GM12878 (cell line): ENCODE data around the gene ZNF69. TPM values are rescaled to one million over a fixed set of nuclear protein-coding genes. Genes with fewer than 3 reads are reported as not detected.

ENCODE experiments used
- ATAC-seq: fragments of 200-7000 bp; cut with Tn5 transposase; 3 replicates; pipeline ENCODE4 v1.9.1; 2020; ENCODE audit warnings: mild to moderate bottlenecking, moderate library complexity
- BruUV-seq: library from RNA; stranded (reverse); fragments of 400-500 nt; replicated peaks from 2 replicates; lab custom pipeline; 2021; lab: Mats Ljungman, UMichigan
- CTCF ChIA-PET: fragments of 300-600 bp; sonication (Branson Sonifier 250); formaldehyde crosslinking; extraction: SDS; loops from one replicate; lab custom pipeline; 2021; ENCODE audit warnings: inconsistent platforms; lab: Yijun Ruan, JAX
- POLR2A ChIA-PET: fragments of 350-600 bp; formaldehyde crosslinking; extraction: SDS; loops from one replicate; lab custom pipeline; 2021; ENCODE audit warnings: inconsistent platforms; lab: Charles Lee
- RAD21 ChIA-PET: fragments of 300-600 bp; sonication (Branson Sonifier 250); formaldehyde crosslinking; loops from one replicate; lab custom pipeline; 2023; ENCODE audit warnings: antibody characterized with exemption; ENCODE audit not compliant: unreplicated experiment; lab: Charles Lee
- SMC1A ChIA-PET: fragments of 300-600 bp; sonication (Branson Sonifier 250); formaldehyde crosslinking; loops from one replicate; lab custom pipeline; 2023; ENCODE audit not compliant: unreplicated experiment, uncharacterized antibody; lab: Charles Lee
- DNase-seq: peaks from one replicate; pipeline ENCODE4 v3.0.0-alpha.2; 2011; ENCODE audit warnings: low read depth, low spot score
- FAIRE-seq: peaks from 3 replicates; lab custom pipeline; 2011; peaks lifted over from hg19 to GRCh38; lab: Jason Lieb, UNC
- H2AFZ ChIP-seq: 2 replicates; pipeline ENCODE4 v1.6.0; 2011; ENCODE audit warnings: low read depth, low read length, control low read depth; ENCODE audit not compliant: control insufficient read depth
- H3K27ac ChIP-seq: 2 replicates; pipeline ENCODE4 v1.5.1; 2011; ENCODE audit warnings: control low read depth; ENCODE audit not compliant: control insufficient read depth, insufficient read depth
- H3K27me3 ChIP-seq, 2 experiments: replicated peaks in 1 of 2; 2 replicates each; pipeline versions ENCODE4 v1.6.0 to v1.6.1; 2011; ENCODE audit warnings: low read length in 1 of 2; ENCODE audit not compliant: control insufficient read depth in 2 of 2, insufficient read depth in 2 of 2
- H3K36me3 ChIP-seq, 2 experiments: 2 replicates each; pipeline ENCODE4 v1.5.1; 2011; ENCODE audit warnings: low read length in 1 of 2; ENCODE audit not compliant: control insufficient read depth in 2 of 2, insufficient read depth in 2 of 2
- H3K4me1 ChIP-seq: 2 replicates; pipeline ENCODE4 v1.6.1; 2011; ENCODE audit warnings: mild to moderate bottlenecking, low read length, moderate library complexity, mixed read lengths; ENCODE audit not compliant: control insufficient read depth, insufficient read depth
- H3K4me2 ChIP-seq: 2 replicates; pipeline ENCODE4 v1.6.0; 2011; ENCODE audit warnings: control low read depth; ENCODE audit not compliant: control insufficient read depth, insufficient read depth
- H3K4me3 ChIP-seq: fragments of 200-600 bp; sonication (generic); 2 replicates; pipeline ENCODE4 v1.5.1; 2016
- H3K79me2 ChIP-seq: 2 replicates; pipeline ENCODE4 v1.6.0; 2011; ENCODE audit warnings: low read length; ENCODE audit not compliant: control insufficient read depth, insufficient read depth
- H3K9ac ChIP-seq: 2 replicates; pipeline ENCODE4 v1.8.0; 2011; ENCODE audit warnings: low read length, control low read depth, mixed read lengths; ENCODE audit not compliant: control insufficient read depth, insufficient read depth
- H3K9me3 ChIP-seq: replicated peaks from 3 replicates; pipeline ENCODE4 v1.5.1; 2011; ENCODE audit warnings: mild to moderate bottlenecking, low read length; ENCODE audit not compliant: control insufficient read depth, insufficient read depth
- H4K20me1 ChIP-seq: 2 replicates; pipeline ENCODE4 v1.6.0; 2011; ENCODE audit not compliant: control insufficient read depth, insufficient read depth
- CTCF ChIP-seq, 3 experiments: IDR thresholded peaks in 2 of 3; conservative IDR thresholded peaks in 1 of 3; 2 replicates each; pipeline ENCODE4 v1.5.1; 2011; ENCODE audit warnings: low read depth in 3 of 3, low read length in 3 of 3, mild to moderate bottlenecking in 3 of 3, control low read depth in 2 of 3, moderate library complexity in 2 of 3, inconsistent platforms in 1 of 3, mixed read lengths in 1 of 3; ENCODE audit not compliant: control insufficient read depth in 2 of 3, insufficient read depth in 1 of 3; ENCODE audit errors: extremely low read depth in 1 of 3
- ETV6 ChIP-seq, 2 experiments: fragments of 450-650 bp in 1 of 2; IDR thresholded peaks in 1 of 2; conservative IDR thresholded peaks in 1 of 2; 2 replicates each; pipeline ENCODE4 v1.6.1; 2014; ENCODE audit warnings: antibody characterized with exemption in 1 of 2, borderline replicate concordance in 1 of 2, low read depth in 1 of 2, mild to moderate bottlenecking in 1 of 2, moderate library complexity in 1 of 2
- IKZF1 ChIP-seq: fragments of 450-650 bp; conservative IDR thresholded peaks from 2 replicates; pipeline ENCODE4 v1.6.1; 2017; ENCODE audit warnings: antibody characterized with exemption, mild to moderate bottlenecking
- SMARCA5 ChIP-seq: fragments of 450-650 bp; IDR thresholded peaks from 2 replicates; pipeline ENCODE4 v1.6.1; 2017; ENCODE audit warnings: mild to moderate bottlenecking
- STAT1 ChIP-seq: fragments of 450-650 bp; conservative IDR thresholded peaks from 2 replicates; pipeline ENCODE4 v1.6.1; 2014; ENCODE audit warnings: antibody characterized with exemption, mild to moderate bottlenecking
- SUPT20H ChIP-seq: IDR thresholded peaks from 2 replicates; pipeline ENCODE4 v1.6.1; 2011; ENCODE audit warnings: low read depth, mild to moderate bottlenecking, low read length, moderate library complexity, borderline replicate concordance; ENCODE audit not compliant: control insufficient read depth
- TCF12 ChIP-seq: IDR thresholded peaks from 2 replicates; pipeline ENCODE4 v1.6.1; 2011; ENCODE audit warnings: low read depth, mild to moderate bottlenecking, low read length
- TCF3 ChIP-seq: IDR thresholded peaks from 2 replicates; pipeline ENCODE4 v1.6.1; 2012; ENCODE audit warnings: low read depth, mild to moderate bottlenecking, low read length, borderline replicate concordance; ENCODE audit not compliant: insufficient read depth
- YBX1 ChIP-seq: fragments of 450-650 bp; IDR thresholded peaks from 2 replicates; pipeline ENCODE4 v1.6.1; 2016; ENCODE audit warnings: antibody characterized with exemption
- YY1 ChIP-seq: IDR thresholded peaks from 2 replicates; pipeline ENCODE4 v1.6.1; 2011; ENCODE audit warnings: low read depth, mild to moderate bottlenecking, low read length
- ZBTB40 ChIP-seq: fragments of 450-650 bp; IDR thresholded peaks from 2 replicates; pipeline ENCODE4 v1.6.1; 2016; ENCODE audit warnings: mild to moderate bottlenecking, moderate library complexity, borderline replicate concordance
- WGBS: methylation state at CpG from one replicate; pipeline ENCODE4 v1.1.6; 2016; ENCODE audit warnings: low lambda C conversion rate; ENCODE audit not compliant: insufficient replicate concordance, insufficient coverage; ENCODE audit errors: missing lambda C conversion rate; 5-methylcytosine and 5-hydroxymethylcytosine counted together
- in situ Hi-C: fragments of 300-500 bp; cut with MboI; formaldehyde crosslinking; loops from 9 replicates; pipeline ENCODE4 v1.14.3; 2018; ENCODE audit warnings: mixed read lengths
- intact Hi-C: fragments of 100-400 bp; cut with micrococcal nuclease; formaldehyde crosslinking; loops from one replicate; pipeline ENCODE4 v1.14.2; 2022; ENCODE audit not compliant: unreplicated experiment
- polyA plus RNA-seq, 11 experiments: library from polyadenylated mRNA; depleted of rRNA in 4 of 11; unstranded in 6 of 11; stranded (reverse) in 5 of 11; fragments of >200 nt; fragmentation: Nextera tagmentation in 4 of 11; fragmentation: Illumina TruSeq in 1 of 11; extraction: Ambion mirVana in 4 of 11; extraction: Trizol in 1 of 11; gene quantifications; 1 replicate in 1 of 11; 2 replicates in 10 of 11; pipeline versions ENCODE4 v1.2.1 to v1.2.3, GENCODE V29; 2011 to 2016; ENCODE audit warnings: inconsistent platforms in 2 of 11, missing spikeins in 2 of 11, low read depth in 1 of 11
- total RNA-seq, 4 experiments: library from RNA; depleted of rRNA in 3 of 4; stranded (reverse); fragments of >200 nt in 3 of 4; fragmentation: Illumina TruSeq in 1 of 4; extraction: Trizol in 1 of 4; gene quantifications; 2 replicates each; pipeline versions ENCODE4 v1.2.1 to v1.2.3, GENCODE V29; 2013 to 2021

ZNF69 gene
- total and polyA plus RNA-seq, 10 of the 15 experiments (the other 5 are each of a cell fraction or from before 2014, with no cell fraction given) = 0.15 to 0.63 (median 0.49) TPM

- Histone ChIP-seq H3K9ac (peak within 1 kb of the TSS; percentile 99), H3K36me3 (no peaks in the 10 kb centered on the region; a peak in 1 of 4 replicates), H3K27me3 (no peaks in the 10 kb centered on the region), H3K27ac (peak within 1 kb of the TSS; percentile 94), H3K4me1 (peaks cover 3% of the 10 kb centered on the region; the same call in 1 of the 2 replicates), H3K9me3 (peaks cover 13% of the 10 kb centered on the region), H2AFZ (peak within 1 kb of the TSS; percentile 93), H3K79me2 (peaks cover 28% of the 10 kb centered on the region), H3K4me3 (peak within 1 kb of the TSS; percentile 96), H3K4me2 (peak within 1 kb of the TSS; percentile 91), H4K20me1 (no peaks in the 10 kb centered on the region)
- POLR2A ChIA-PET = interaction anchor here (0.5 to 3.4 kb wide), 8 partner anchors 39 to 216 kb away, joined by 3 to 37 read pairs (median 6); partner anchors contain the start of genes ZNF20, ZNF491, ZNF763 and ZNF878
- in situ Hi-C loops (loop anchor here (5.0 kb wide), 1 partner anchor 217 kb away; the partner anchor contains the start of gene ZNF20), intact Hi-C loops (loop anchor here (1.0 to 10.0 kb wide), 6 partner anchors 40 to 360 kb away; partner anchors contain the start of genes ZNF491, ZNF763 and ZNF878)
- CTCF ChIA-PET = interaction anchor here (0.7 to 6.0 kb wide), 22 partner anchors 38 to 871 kb away, joined by 3 to 181 read pairs (median 5); partner anchors contain the start of genes ZNF136, ZNF20, ZNF44 and ZNF441
- peak; percentile 93 for ATAC-seq
- RAD21 ChIA-PET = interaction anchor here (0.6 to 4.1 kb wide), 17 partner anchors 39 to 558 kb away, joined by 3 to 105 read pairs (median 5); partner anchors contain the start of genes ZNF20, ZNF491, ZNF625 and ZNF763
- under 1% methylated on average over 53 of the region's 53 CpGs for WGBS
- BruUV-seq = TSS peak; percentile 79
- peak; percentile 92 for DNase-seq
- peak; percentile 81 for FAIRE-seq
- SMC1A ChIA-PET = interaction anchor here (0.6 to 8.0 kb wide), 16 partner anchors 10 to 408 kb away, joined by 3 to 133 read pairs (median 8); partner anchors contain the start of genes ZNF136, ZNF20, ZNF433 and ZNF491
- TF ChIP-seq TCF3 (no peak; the same call in 1 of the 2 replicates), ETV6 (conservative IDR thresholded peaks at IDR 0.05 in 1 of 2, IDR thresholded peaks at IDR 0.05 in 1 of 2; ENCODE audit: borderline replicate concordance in 1 of 2, low read depth in 1 of 2) (peak in 1 of 2 experiments; percentile 29; a peak in 1 of 4 replicates), YBX1 (no peak), STAT1 (no peak), CTCF (IDR thresholded peaks at IDR 0.05 in 2 of 3, conservative IDR thresholded peaks at IDR 0.05 in 1 of 3; ENCODE audit: control insufficient read depth in 2 of 3, extremely low read depth in 1 of 3, insufficient read depth in 1 of 3, low read depth in 3 of 3, low read length in 3 of 3) (no peak), IKZF1 (peak; percentile 69), SMARCA5 (0 out of 2 replicates have a peak, but pooled peaks have one; percentile 29), TCF12 (0 out of 2 replicates have a peak, but pooled peaks have one; percentile 5), SUPT20H (no peak), YY1 (peak; percentile 82), ZBTB40 (peak; percentile 59; the same call in 1 of the 2 replicates)
Observed at GRCh38 chr19:11924886-11925650, 37.5 kb downstream of the ZNF69 start, which contains the start of gene ZNF700. Gene ZNF700 (plus strand): TSS chr19:11925107. CDS start chr19:11925211, 104 bp downstream.
